Pancreas (tissue), 10 donors: Measurements from ENCODE around the gene PLSCR3. TPM values are rescaled to one million over a fixed set of nuclear protein-coding genes. Genes with fewer than 3 reads are reported as not detected.
"Not testable (repeated sequence)": the region's sequence is repeated elsewhere in the genome, so short reads cannot be mapped to it uniquely, and the experiment has no call there.

Source experiments
- ATAC-seq, 4 donors: fragments of 200-7000 bp; cut with Tn5 transposase; one replicate each; pipeline versions ENCODE4 v1.8.0 to v1.9.1; 2020; ENCODE audit warnings: mild to moderate bottlenecking in 4 of 4, moderate library complexity in 4 of 4
- DNase-seq, 6 donors: peaks; one replicate each; pipeline ENCODE4 v3.0.0-alpha.2; 2020
- FAIRE-seq: peaks from 2 replicates; lab custom pipeline; 2012; peaks lifted over from hg19 to GRCh38; lab: Jason Lieb, UNC
- H3K27ac ChIP-seq, 4 donors: fragments of 200-600 bp; sonication (generic); 1 replicate in 3 of 4; 2 replicates in 1 of 4; pipeline versions ENCODE4 v1.5.0 to v1.8.0; 2020
- H3K27me3 ChIP-seq, 4 donors: fragments of 200-600 bp; one replicate each; pipeline ENCODE4 v1.8.0; 2021
- H3K36me3 ChIP-seq, 3 donors: fragments of 200-600 bp; sonication (generic) in 1 of 3; one replicate each; pipeline versions ENCODE4 v1.5.0 to v1.8.0; 2020 to 2021
- H3K4me1 ChIP-seq, 3 donors: fragments of 200-600 bp; one replicate each; pipeline ENCODE4 v1.8.0; 2021
- H3K4me3 ChIP-seq, 4 donors: fragments of 200-600 bp; sonication (generic) in 2 of 4; one replicate each; pipeline versions ENCODE4 v1.5.0 to v1.8.0; 2020 to 2021
- H3K9me3 ChIP-seq, 4 donors: fragments of 200-600 bp; one replicate each; pipeline ENCODE4 v1.8.0; 2021
- CTCF ChIP-seq, 4 donors: fragments of 200-600 bp; sonication (generic) in 3 of 4; IDR thresholded peaks; one replicate each; pipeline versions ENCODE4 v1.5.0 to v1.8.0; 2021; ENCODE audit warnings: antibody characterized with exemption in 4 of 4
- WGBS, 2 donors: extraction: QIAGEN DNeasy Blood & Tissue Kit; methylation state at CpG; one replicate each; pipeline ENCODE4 v1.1.7; 2013; 5-methylcytosine and 5-hydroxymethylcytosine counted together
- intact Hi-C, 3 donors: fragments of 100-400 bp; cut with DNase I; formaldehyde crosslinking; loops; one replicate each; pipeline versions ENCODE4 v1.11.1 to v1.14.2; 2022
- polyA plus RNA-seq, 2 donors: library from polyadenylated mRNA; stranded (reverse); fragments of 200-250 nt; gene quantifications; one replicate each; pipeline ENCODE4 v1.2.3, GENCODE V29; 2013
- total RNA-seq, 6 donors: library from RNA; stranded (reverse); fragmentation: NEBNext Ultra II Directional in 4 of 6; extraction: Animal tissue kit (Norgen Biotek cat#: 25700) in 4 of 6; gene quantifications; one replicate each; pipeline versions ENCODE4 v1.2.1 to v1.2.4, GENCODE V29; 2021 to 2023
- donor health status: healthy with polysubstance abuse.
- donor health status: DM: no; HTN: no; CAD: no; lungs with moderate emphysema.
- donor health status: DM: no; HTN: no; CAD: no.
- donor health status: control.
- donor health status: control.
- donor health status: Bipolar disorder and iron deficiency.
- donor health status: DM: yes; HTN: yes; CAD: no.
- donor health status: DM: no; HTN: no; CAD: no.
- donor health status: DM: no; HTN: no; CAD: no.
- donor health status: DM: yes; HTN: yes; CAD: no.

PLSCR3 gene
- total and polyA plus RNA-seq, 8 donors, result 6.5 to 20.1 (median 9.9) TPM

GRCh38 chr17:7369825-7370224 lies 24.5 kb downstream of the PLSCR3 start:
- WGBS, 2 donors, result 66 to 70% methylated on average over 5 of the region's 5 CpGs

GRCh38 chr17:7368599-7368994 lies 25.7 kb downstream of the PLSCR3 start:
- intact Hi-C loops, H3K9me3 ChIP-seq, H3K4me1 ChIP-seq, H3K36me3 ChIP-seq, H3K4me3 ChIP-seq, H3K27ac ChIP-seq, H3K27me3 ChIP-seq, ATAC-seq, FAIRE-seq, DNase-seq: not testable (repeated sequence)
- WGBS, 2 donors, result 73 to 78% methylated on average over 5 of the region's 5 CpGs

More at GRCh38 chr17:7369825-7370224, 24.5 kb downstream of the PLSCR3 start:
- no peak for FAIRE-seq
- DNase-seq, result no peak
- ATAC-seq, result no peak
- no peak for TF ChIP-seq CTCF (IDR thresholded peaks at IDR 0.05)
- Histone ChIP-seq H3K27ac (no peak overlapping the region), H3K36me3 (no peaks in the 10 kb centered on the region), H3K4me3 (no peak overlapping the region), H3K9me3 (no peaks in the 10 kb centered on the region), H3K27me3 (no peaks in the 10 kb centered on the region), H3K4me1 (no peaks in the 10 kb centered on the region)
- intact Hi-C loops, result no loop called here

- H3K36me3 ChIP-seq, result no peaks in the 10 kb centered on the region
- no peak overlapping the region for H3K27ac ChIP-seq
- H3K27me3 ChIP-seq, result no peaks in the 10 kb centered on the region
- ATAC-seq, result no peak
- H3K4me3 ChIP-seq, result no peak overlapping the region
- intact Hi-C loops, result no loop called here
- no peak for DNase-seq
- no peak for TF ChIP-seq CTCF (IDR thresholded peaks at IDR 0.05)
- 60 to 66% methylated on average over 13 of the region's 13 CpGs for WGBS, 2 donors
- H3K4me1 ChIP-seq, result no peaks in the 10 kb centered on the region
- FAIRE-seq, result no peak
- no peaks in the 10 kb centered on the region for H3K9me3 ChIP-seq
These were observed 26.3 kb downstream of the PLSCR3 start for GRCh38 chr17:7367918-7368598.

GRCh38 chr17:7367083-7367482 lies 27.2 kb downstream of the PLSCR3 start:
- intact Hi-C loops, result no loop called here
- no peak for FAIRE-seq
- 80 to 82% methylated on average over 8 of the region's 8 CpGs for WGBS, 2 donors
- no peak for DNase-seq
- H3K9me3 ChIP-seq, result no peaks in the 10 kb centered on the region
- TF ChIP-seq CTCF (IDR thresholded peaks at IDR 0.05), result no peak
- H3K36me3 ChIP-seq, result no peaks in the 10 kb centered on the region
- ATAC-seq, result no peak
- no peak overlapping the region for H3K27ac ChIP-seq
- no peaks in the 10 kb centered on the region for H3K27me3 ChIP-seq
- no peaks in the 10 kb centered on the region for H3K4me1 ChIP-seq
- H3K4me3 ChIP-seq, result no peak overlapping the region

GRCh38 chr17:7365963-7366362 lies 28.4 kb downstream of the PLSCR3 start:
- H3K27ac ChIP-seq, DNase-seq, H3K36me3 ChIP-seq, H3K9me3 ChIP-seq, H3K4me1 ChIP-seq, H3K4me3 ChIP-seq, ATAC-seq, H3K27me3 ChIP-seq, intact Hi-C loops, FAIRE-seq: not testable (repeated sequence)
- 79 to 82% methylated on average over 6 of the region's 7 CpGs for WGBS, 2 donors

- no peak for ATAC-seq
- DNase-seq, result no peak
- no peaks in the 10 kb centered on the region for H3K9me3 ChIP-seq
- H3K36me3 ChIP-seq, result no peaks in the 10 kb centered on the region
- no peaks in the 10 kb centered on the region for H3K27me3 ChIP-seq
- no peak for TF ChIP-seq CTCF (IDR thresholded peaks at IDR 0.05)
- intact Hi-C loops, result no loop called here
- FAIRE-seq, result no peak
- no peak overlapping the region for H3K27ac ChIP-seq
- WGBS, 2 donors, result 93 to 96% methylated on average over 6 of the region's 6 CpGs
- no peak overlapping the region for H3K4me3 ChIP-seq
- no peaks in the 10 kb centered on the region for H3K4me1 ChIP-seq
These were observed 31.0 kb downstream of the PLSCR3 start for GRCh38 chr17:7363311-7363710.
